ENCODE data around the gene LSM7.

LSM7 gene

DNA sequence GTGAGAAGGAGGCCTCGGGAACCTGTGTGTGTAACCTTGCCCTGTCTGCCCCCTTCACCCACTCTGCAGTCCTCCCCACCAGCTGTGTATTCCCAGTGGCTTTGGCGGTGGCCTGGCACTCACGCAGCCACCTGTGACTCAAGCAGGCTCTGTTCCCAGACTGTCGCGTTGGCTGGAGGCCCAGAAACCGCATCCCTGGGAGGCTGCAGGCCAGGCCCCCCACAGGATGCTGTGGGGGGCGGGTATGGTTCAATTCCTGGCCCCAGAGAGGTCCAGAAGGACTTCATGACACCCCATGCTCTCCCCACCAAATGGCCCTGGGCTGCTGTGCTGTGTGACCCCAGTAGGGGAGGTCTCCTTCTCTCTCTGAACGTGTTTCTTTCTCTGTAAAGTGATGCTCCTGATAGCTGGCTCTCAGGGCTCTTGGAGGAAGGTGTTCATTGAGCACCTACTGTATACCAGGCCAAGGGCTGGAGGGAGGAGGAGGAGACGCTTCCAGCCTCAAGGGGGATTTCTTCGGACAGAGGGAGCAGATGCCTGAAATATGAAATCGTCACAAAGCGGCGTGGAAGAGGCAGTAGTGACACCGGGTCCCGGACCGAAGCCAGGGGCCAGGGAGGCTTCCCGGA is 18.5 kb downstream of the LSM7 start:
- H3K27me3 ChIP-seq (ENCODE audit: control insufficient read depth, insufficient read depth, low read length, poor library complexity, severe bottlenecking): peaks cover 35% of the 10 kb centered on the region
- WGBS, 2 experiments: 83 to 87% methylated on average over 17 of the region's 17 CpGs
- peaks cover under 1% of the 10 kb centered on the region for H3K9me3 ChIP-seq (ENCODE audit: control insufficient read depth, low read length)
- H3K27ac ChIP-seq (ENCODE audit: insufficient read depth, low read depth, low read length, poor library complexity, severe bottlenecking): no peak overlapping the region
- no peak overlapping the region for H3K4me3 ChIP-seq (ENCODE audit: insufficient read depth, low read depth, low read length)
- no peaks in the 10 kb centered on the region for H3K4me1 ChIP-seq (ENCODE audit: control insufficient read depth, insufficient read depth, low read length)
- H3K36me3 ChIP-seq (ENCODE audit: control insufficient read depth, insufficient read depth, low read length): no peaks in the 10 kb centered on the region

DNA sequence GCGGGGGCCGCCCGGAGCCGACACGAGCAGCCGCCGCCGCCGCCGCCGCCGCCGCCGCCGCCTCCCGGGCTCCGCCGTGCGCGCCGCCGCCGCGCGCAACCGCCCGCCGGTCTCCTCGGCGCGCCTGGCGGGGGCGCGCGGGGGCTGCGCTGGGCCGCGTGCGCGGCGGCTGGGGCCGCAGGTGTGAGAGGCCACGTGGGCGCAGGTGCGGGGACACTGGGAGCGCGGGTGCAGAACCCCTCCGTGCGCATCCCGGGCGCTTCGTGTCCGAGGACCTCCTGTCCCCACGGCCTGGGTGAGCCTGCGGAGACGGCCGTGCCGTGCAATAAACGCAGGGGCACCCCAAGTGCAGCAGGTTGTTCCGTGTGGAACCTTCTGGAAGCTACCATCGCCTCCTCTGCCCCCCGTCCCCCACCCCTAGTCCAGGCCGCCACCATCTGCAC is 20.3 kb downstream of the LSM7 start, which contains the start of gene LINGO3:
LINGO3 (minus strand) TSS at position 41 of the 443 bp plus-strand sequence. CDS start 16,378 bp downstream, outside the sequence.
- H3K27ac ChIP-seq (ENCODE audit: insufficient read depth, low read depth, low read length, poor library complexity, severe bottlenecking): no peak within 1 kb of the TSS
- peaks cover 38% of the 10 kb centered on the region for H3K27me3 ChIP-seq (ENCODE audit: control insufficient read depth, insufficient read depth, low read length, poor library complexity, severe bottlenecking)
- H3K9me3 ChIP-seq (ENCODE audit: control insufficient read depth, low read length): no peaks in the 10 kb centered on the region
- no peaks in the 10 kb centered on the region for H3K36me3 ChIP-seq (ENCODE audit: control insufficient read depth, insufficient read depth, low read length)
- 13 to 14% methylated on average over 63 of the region's 63 CpGs for WGBS, 2 experiments
- peak within 1 kb of the TSS; percentile 23 for H3K4me3 ChIP-seq (ENCODE audit: insufficient read depth, low read depth, low read length)
- no peaks in the 10 kb centered on the region for H3K4me1 ChIP-seq (ENCODE audit: control insufficient read depth, insufficient read depth, low read length)

DNA sequence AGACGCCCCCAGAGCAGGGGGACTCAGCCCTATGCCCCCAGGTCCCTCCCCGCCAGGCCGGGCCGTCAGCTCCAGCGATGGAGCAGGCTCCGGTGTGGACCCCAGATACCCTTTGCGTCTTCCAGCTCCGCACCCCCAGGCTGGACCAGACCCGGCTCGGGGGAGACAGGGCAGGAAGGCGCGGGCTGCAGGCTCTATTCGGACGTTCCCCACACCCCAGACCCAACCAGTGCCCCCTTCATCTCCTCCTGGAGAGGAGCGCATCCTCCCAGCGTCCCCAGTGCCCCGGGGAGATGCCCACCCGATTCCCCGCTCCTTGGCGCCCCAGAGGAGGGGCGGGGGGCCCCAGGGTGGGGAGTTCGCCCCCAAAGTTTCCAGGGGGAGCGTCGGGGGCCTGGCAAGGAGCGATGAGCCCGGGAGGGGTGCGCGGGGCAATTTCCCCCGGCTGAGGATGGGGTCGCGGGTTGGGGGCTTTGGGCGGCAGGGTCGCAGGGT is 20.8 kb downstream of the LSM7 start:
- H3K27ac ChIP-seq (ENCODE audit: insufficient read depth, low read depth, low read length, poor library complexity, severe bottlenecking): no peak overlapping the region
- peaks cover 34% of the 10 kb centered on the region for H3K27me3 ChIP-seq (ENCODE audit: control insufficient read depth, insufficient read depth, low read length, poor library complexity, severe bottlenecking)
- H3K9me3 ChIP-seq (ENCODE audit: control insufficient read depth, low read length): no peaks in the 10 kb centered on the region
- H3K4me3 ChIP-seq (ENCODE audit: insufficient read depth, low read depth, low read length): no peak overlapping the region
- H3K4me1 ChIP-seq (ENCODE audit: control insufficient read depth, insufficient read depth, low read length): no peaks in the 10 kb centered on the region
- H3K36me3 ChIP-seq (ENCODE audit: control insufficient read depth, insufficient read depth, low read length): no peaks in the 10 kb centered on the region
- WGBS, 2 experiments: 67 to 69% methylated on average over 33 of the region's 33 CpGs

DNA sequence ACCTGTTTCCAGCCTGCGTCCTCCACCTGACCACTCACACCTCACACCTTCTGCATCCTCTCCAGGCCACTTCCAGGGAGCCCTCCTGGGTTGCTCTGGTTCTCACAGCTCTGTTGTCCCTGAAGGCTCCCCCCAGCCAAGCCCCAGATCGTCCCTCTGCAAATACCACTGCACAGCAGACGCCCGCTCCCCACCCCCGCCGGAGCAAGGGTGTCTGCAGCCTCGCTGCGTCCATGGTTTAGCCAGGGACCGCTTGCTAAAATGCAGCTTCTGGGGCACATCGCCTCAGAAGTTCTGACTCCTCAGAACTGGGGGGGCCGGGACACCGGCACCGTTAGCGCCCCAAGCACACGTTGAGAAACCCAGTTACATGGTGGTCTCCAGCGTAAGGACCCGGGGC is 21.4 kb downstream of the LSM7 start:
- Histone ChIP-seq H3K27ac (ENCODE audit: insufficient read depth, low read depth, low read length, poor library complexity, severe bottlenecking) (no peak overlapping the region), H3K9me3 (ENCODE audit: control insufficient read depth, low read length) (no peaks in the 10 kb centered on the region), H3K4me3 (ENCODE audit: insufficient read depth, low read depth, low read length) (no peak overlapping the region), H3K27me3 (ENCODE audit: control insufficient read depth, insufficient read depth, low read length, poor library complexity, severe bottlenecking) (peaks cover 33% of the 10 kb centered on the region), H3K4me1 (ENCODE audit: control insufficient read depth, insufficient read depth, low read length) (no peaks in the 10 kb centered on the region), H3K36me3 (ENCODE audit: control insufficient read depth, insufficient read depth, low read length) (no peaks in the 10 kb centered on the region)
- WGBS, 2 experiments: 84 to 85% methylated on average over 17 of the region's 17 CpGs

DNA sequence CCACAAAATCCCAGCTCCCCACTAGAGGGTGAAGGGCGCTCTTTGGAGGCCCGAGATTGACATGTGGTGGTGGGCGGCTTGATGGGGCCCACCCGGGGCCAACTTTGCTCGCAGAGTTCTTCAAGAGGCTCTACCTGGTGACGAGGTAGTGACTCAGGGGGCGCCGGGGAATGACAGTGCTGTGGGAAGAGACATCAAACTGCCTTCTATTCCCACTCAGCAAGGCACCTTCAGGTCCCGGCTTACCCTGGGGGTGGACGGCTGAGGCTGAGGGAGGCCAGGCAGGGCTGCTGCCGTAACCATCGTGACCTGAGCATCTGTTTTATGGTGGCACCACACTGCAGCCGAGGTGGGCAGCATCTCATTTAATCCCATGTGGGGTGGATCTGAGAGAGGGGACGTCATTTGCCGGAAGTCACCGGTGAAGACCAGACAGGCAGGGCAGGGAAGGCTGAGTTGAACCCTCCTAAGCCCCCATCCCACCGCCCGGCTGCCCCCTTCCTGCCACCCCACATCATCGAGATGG is 22.0 kb downstream of the LSM7 start:
- H3K27me3 ChIP-seq (ENCODE audit: control insufficient read depth, insufficient read depth, low read length, poor library complexity, severe bottlenecking): peaks cover 34% of the 10 kb centered on the region
- no peaks in the 10 kb centered on the region for H3K4me1 ChIP-seq (ENCODE audit: control insufficient read depth, insufficient read depth, low read length)
- 83 to 86% methylated on average over 19 of the region's 19 CpGs for WGBS, 2 experiments
- no peak overlapping the region for H3K4me3 ChIP-seq (ENCODE audit: insufficient read depth, low read depth, low read length)
- H3K27ac ChIP-seq (ENCODE audit: insufficient read depth, low read depth, low read length, poor library complexity, severe bottlenecking): no peak overlapping the region
- no peaks in the 10 kb centered on the region for H3K9me3 ChIP-seq (ENCODE audit: control insufficient read depth, low read length)
- no peaks in the 10 kb centered on the region for H3K36me3 ChIP-seq (ENCODE audit: control insufficient read depth, insufficient read depth, low read length)

DNA sequence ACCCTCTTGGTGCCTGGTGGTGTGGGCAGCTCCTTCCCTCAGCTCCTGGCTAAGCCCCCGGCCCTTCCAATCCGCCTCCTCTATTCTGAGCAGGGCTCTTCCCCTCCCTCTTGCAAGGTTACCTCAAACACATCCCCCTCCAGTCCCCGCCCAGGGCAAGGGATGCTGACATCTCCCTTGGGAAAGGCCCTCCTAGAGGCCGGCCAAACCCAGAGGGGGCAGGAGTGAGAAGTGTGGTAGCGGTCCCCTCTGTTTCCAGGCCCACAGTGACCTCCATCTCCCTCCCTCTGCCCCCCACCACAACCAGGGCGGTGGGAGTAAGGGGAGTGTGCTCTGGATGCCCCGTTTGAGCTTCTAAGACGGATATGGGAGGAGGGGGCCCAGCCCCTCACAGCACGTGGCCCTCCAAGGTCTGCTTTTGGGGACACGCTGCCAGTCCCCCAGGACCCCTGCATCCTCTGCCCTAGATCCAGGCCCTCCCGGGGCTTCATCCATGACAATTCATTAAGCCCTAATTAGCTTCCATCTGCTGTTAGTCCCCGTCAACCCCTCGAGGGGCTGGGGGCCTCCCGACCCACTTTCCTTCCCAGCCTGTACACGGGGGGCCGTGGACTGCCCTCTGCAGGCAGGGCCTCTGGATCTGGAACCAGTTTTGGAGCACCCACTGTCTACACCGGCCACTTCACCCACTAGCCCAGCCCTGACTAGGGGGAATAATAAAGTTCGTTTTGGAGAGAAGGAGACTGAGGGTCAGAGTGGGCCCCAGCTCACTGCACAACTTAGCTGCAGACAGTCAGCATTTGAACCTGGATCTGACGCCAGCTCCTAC is 22.7 kb downstream of the LSM7 start:
- no peak overlapping the region for H3K4me3 ChIP-seq (ENCODE audit: insufficient read depth, low read depth, low read length)
- H3K27ac ChIP-seq (ENCODE audit: insufficient read depth, low read depth, low read length, poor library complexity, severe bottlenecking): no peak overlapping the region
- no peaks in the 10 kb centered on the region for H3K9me3 ChIP-seq (ENCODE audit: control insufficient read depth, low read length)
- H3K4me1 ChIP-seq (ENCODE audit: control insufficient read depth, insufficient read depth, low read length): no peaks in the 10 kb centered on the region
- H3K36me3 ChIP-seq (ENCODE audit: control insufficient read depth, insufficient read depth, low read length): no peaks in the 10 kb centered on the region
- 79% methylated on average over 18 to 19 of the region's 19 CpGs for WGBS, 2 experiments
- peaks cover 34% of the 10 kb centered on the region for H3K27me3 ChIP-seq (ENCODE audit: control insufficient read depth, insufficient read depth, low read length, poor library complexity, severe bottlenecking)

DNA sequence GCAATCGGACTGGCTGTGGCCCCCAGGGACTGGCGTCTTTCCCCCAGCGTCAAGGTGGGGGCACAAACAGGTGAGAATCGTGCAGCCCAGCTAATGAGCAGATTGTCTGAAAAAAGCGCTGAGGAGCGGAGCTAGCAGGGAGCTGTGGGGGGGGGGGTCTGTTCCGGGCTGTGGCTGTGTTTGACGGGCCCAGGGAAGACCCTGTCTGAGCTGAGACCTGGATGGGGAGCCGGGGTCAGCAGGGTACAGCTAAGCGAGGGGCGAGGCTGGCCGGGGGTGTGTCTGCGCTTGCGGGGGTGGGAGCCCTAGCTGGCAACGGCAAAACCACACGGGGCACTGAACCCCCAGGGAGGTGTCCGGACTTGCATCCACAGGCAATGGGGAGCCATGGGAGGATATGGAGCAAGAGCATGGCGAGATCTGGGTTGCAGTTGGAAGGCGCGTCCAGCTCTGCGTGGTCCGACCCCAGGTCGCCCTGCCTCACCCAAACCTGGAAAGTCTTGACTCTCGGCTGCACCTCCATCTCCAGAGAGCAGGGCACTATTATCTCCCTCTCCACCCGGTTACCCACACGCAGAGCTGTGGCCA is 25.1 kb downstream of the LSM7 start:
- Histone ChIP-seq H3K36me3 (ENCODE audit: control insufficient read depth, insufficient read depth, low read length) (no peaks in the 10 kb centered on the region), H3K9me3 (ENCODE audit: control insufficient read depth, low read length) (no peaks in the 10 kb centered on the region), H3K27me3 (ENCODE audit: control insufficient read depth, insufficient read depth, low read length, poor library complexity, severe bottlenecking) (peaks cover 29% of the 10 kb centered on the region), H3K4me3 (ENCODE audit: insufficient read depth, low read depth, low read length) (no peak overlapping the region), H3K4me1 (ENCODE audit: control insufficient read depth, insufficient read depth, low read length) (no peaks in the 10 kb centered on the region), H3K27ac (ENCODE audit: insufficient read depth, low read depth, low read length, poor library complexity, severe bottlenecking) (no peak overlapping the region)
- WGBS, 2 experiments: 90 to 91% methylated on average over 26 of the region's 26 CpGs

DNA sequence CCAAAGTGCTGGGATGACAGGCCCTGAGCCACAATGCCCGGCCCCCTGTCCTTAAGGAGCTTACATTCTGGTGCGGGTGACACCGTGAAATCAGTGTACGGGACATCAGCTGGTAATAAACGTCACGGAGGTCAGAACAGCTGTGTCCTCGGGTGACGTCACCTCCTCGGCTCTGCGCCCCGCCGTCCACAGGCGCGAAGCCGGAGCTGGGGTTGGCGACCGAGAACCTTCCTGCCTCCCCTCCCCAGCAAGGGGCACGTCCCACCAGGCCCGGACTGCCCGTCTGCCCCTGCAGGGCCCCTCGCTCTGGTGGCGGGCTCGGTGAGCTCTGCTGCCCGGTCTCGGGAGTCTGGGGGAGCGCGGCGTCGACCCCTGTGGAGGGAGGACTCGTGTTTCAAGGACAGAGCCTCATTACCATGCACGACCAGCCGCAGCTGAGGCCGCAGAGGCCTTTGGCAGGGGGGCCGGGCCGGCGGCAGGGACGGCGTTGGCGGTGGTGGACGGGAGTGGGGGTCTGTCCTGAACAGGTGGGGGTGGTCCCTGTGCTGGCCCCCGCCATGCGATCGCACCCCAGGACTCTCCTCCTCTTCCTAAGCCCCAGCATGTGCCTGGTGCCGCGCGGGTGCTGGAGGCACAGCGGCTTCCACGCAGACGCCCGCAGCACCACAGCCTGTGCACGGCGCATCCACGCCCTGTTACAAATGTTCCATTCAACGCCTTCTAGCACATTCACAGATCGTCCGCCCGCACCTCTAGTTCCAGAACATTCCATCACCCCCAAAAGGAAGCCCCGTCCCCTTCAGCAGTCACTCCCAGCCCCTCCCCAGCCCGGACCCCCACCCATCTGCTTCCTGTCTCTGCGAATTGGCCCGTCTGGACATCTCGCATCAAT is 25.8 kb downstream of the LSM7 start:
- Histone ChIP-seq H3K27me3 (ENCODE audit: control insufficient read depth, insufficient read depth, low read length, poor library complexity, severe bottlenecking) (peaks cover 23% of the 10 kb centered on the region), H3K4me1 (ENCODE audit: control insufficient read depth, insufficient read depth, low read length) (no peaks in the 10 kb centered on the region), H3K36me3 (ENCODE audit: control insufficient read depth, insufficient read depth, low read length) (no peaks in the 10 kb centered on the region), H3K9me3 (ENCODE audit: control insufficient read depth, low read length) (no peaks in the 10 kb centered on the region), H3K27ac (ENCODE audit: insufficient read depth, low read depth, low read length, poor library complexity, severe bottlenecking) (no peak overlapping the region), H3K4me3 (ENCODE audit: insufficient read depth, low read depth, low read length) (no peak overlapping the region)
- 34% methylated on average over 62 of the region's 62 CpGs for WGBS, 2 experiments

DNA sequence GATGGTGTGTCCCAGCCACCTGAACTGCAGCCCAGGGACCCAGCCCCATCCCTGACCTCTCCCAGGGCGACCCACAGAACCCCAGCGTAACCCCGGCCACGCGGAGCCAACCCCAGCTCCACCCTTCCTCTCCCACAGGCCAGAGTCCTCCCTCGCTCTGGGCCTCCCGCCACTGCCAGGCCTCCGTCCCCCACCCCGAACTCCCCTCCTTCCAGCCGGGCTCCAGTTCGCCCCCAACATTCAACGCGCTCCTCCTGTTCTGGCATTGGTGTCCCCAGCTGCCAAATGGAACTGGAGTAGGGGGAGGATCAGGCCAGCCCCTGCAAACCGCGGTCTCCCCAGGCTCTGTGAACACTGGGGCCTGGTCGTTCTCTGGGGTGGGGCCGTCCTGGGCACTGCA is 27.9 kb downstream of the LSM7 start:
- no peaks in the 10 kb centered on the region for H3K4me1 ChIP-seq (ENCODE audit: control insufficient read depth, insufficient read depth, low read length)
- H3K27ac ChIP-seq (ENCODE audit: insufficient read depth, low read depth, low read length, poor library complexity, severe bottlenecking): no peak overlapping the region
- WGBS, 2 experiments: 90 to 91% methylated on average over 17 of the region's 17 CpGs
- H3K9me3 ChIP-seq (ENCODE audit: control insufficient read depth, low read length): no peaks in the 10 kb centered on the region
- H3K4me3 ChIP-seq (ENCODE audit: insufficient read depth, low read depth, low read length): no peak overlapping the region
- peaks cover 17% of the 10 kb centered on the region for H3K27me3 ChIP-seq (ENCODE audit: control insufficient read depth, insufficient read depth, low read length, poor library complexity, severe bottlenecking)
- H3K36me3 ChIP-seq (ENCODE audit: control insufficient read depth, insufficient read depth, low read length): no peaks in the 10 kb centered on the region
